Heart right ventricle (tissue), 16 donors: ENCODE measurements around the gene ATCAY. TPM values are rescaled to one million over a fixed set of nuclear protein-coding genes. Genes with fewer than 3 reads are reported as not detected.

Experiments used
- ATAC-seq, 8 donors: fragments of 200-7000 bp; cut with Tn5 transposase; one replicate each; pipeline ENCODE4 v1.9.1; 2020; ENCODE audit warnings: mild to moderate bottlenecking in 8 of 8, moderate library complexity in 8 of 8, moderate number of reproducible peaks in 1 of 8
- DNase-seq, 2 donors: peaks; one replicate each; pipeline ENCODE4 v3.0.0-alpha.2; 2020
- H3K27ac ChIP-seq, 10 donors: fragments of 200-600 bp; sonication (generic) in 2 of 10; one replicate each; pipeline versions ENCODE4 v1.5.0 to v1.8.0; 2020 to 2022; ENCODE audit warnings: mild to moderate bottlenecking in 3 of 10
- H3K27me3 ChIP-seq, 7 donors: fragments of 200-600 bp; one replicate each; pipeline ENCODE4 v1.8.0; 2021 to 2022; ENCODE audit warnings: mild to moderate bottlenecking in 2 of 7
- H3K36me3 ChIP-seq, 9 donors: fragments of 200-600 bp; sonication (generic) in 1 of 9; one replicate each; pipeline versions ENCODE4 v1.5.0 to v1.8.0; 2020 to 2022; ENCODE audit warnings: mild to moderate bottlenecking in 2 of 9
- H3K4me1 ChIP-seq, 9 donors: fragments of 200-600 bp; sonication (generic) in 1 of 9; one replicate each; pipeline versions ENCODE4 v1.5.0 to v1.8.0; 2020 to 2022; ENCODE audit warnings: mild to moderate bottlenecking in 4 of 9
- H3K4me3 ChIP-seq, 10 donors: fragments of 200-600 bp; sonication (generic) in 2 of 10; one replicate each; pipeline versions ENCODE4 v1.5.0 to v1.8.0; 2020 to 2022; ENCODE audit warnings: mild to moderate bottlenecking in 7 of 10, moderate library complexity in 2 of 10
- H3K9me3 ChIP-seq, 11 donors: fragments of 200-600 bp in 10 of 11; sonication (generic) in 2 of 11; one replicate each; pipeline versions ENCODE4 v1.5.0 to v1.8.0; 2013 to 2022; ENCODE audit warnings: mild to moderate bottlenecking in 2 of 11, control low read depth in 1 of 11, moderate library complexity in 1 of 11
- WGBS, 2 donors: extraction: QIAGEN DNeasy Blood & Tissue Kit; methylation state at CpG; one replicate each; pipeline ENCODE4 v1.1.7; 2013; ENCODE audit warnings: inconsistent platforms in 1 of 2; 5-methylcytosine and 5-hydroxymethylcytosine counted together
- intact Hi-C, 10 donors: fragments of 100-400 bp; cut with DNase I; formaldehyde crosslinking; loops; one replicate each; pipeline versions ENCODE4 v1.11.1 to v1.14.2; 2022
- long read RNA-seq, 3 donors: library from polyadenylated mRNA; unstranded; transcript quantifications; one replicate each; pipeline ENCODE4 v2.0.0, GENCODE V29; 2020 to 2021
- polyA plus RNA-seq, 2 donors: library from polyadenylated mRNA; stranded (reverse); fragments of 200-250 nt; gene quantifications; one replicate each; pipeline ENCODE4 v1.2.3, GENCODE V29; 2013
- total RNA-seq, 10 donors: library from RNA; stranded (reverse); fragmentation: NEBNext Ultra II Directional in 3 of 10; extraction: Animal tissue kit (Norgen Biotek cat#: 25700) in 3 of 10; gene quantifications; one replicate each; pipeline versions ENCODE4 v1.2.1 to v1.2.4, GENCODE V29; 2021 to 2023
- TF ChIP-seq, protein P1 (sequence below), 9 donors: fragments of 200-600 bp; sonication (generic) in 2 of 9; IDR thresholded peaks; one replicate each; pipeline versions ENCODE4 v1.5.0 to v1.8.0; 2021 to 2022; ENCODE audit warnings: antibody characterized with exemption in 9 of 9, mild to moderate bottlenecking in 5 of 9, moderate library complexity in 1 of 9
- donor health status: Arrhythmogenic right ventricular cardiomyopathy.
- donor health status: ischemic (EF 13 %, LVEDD 7.1; RV severe dilation, severe dysfunction).
- donor health status: healthy with polysubstance abuse.
- donor health status: DM: no; HTN: yes; CAD: no.
- donor health status: DM: no; HTN: no; CAD: no.
- donor health status: ischemic (EF 25% LVEDD 6.9; RV normal size, moderate dysfunction).
- donor health status: ischemic (EF 25% LVEDD 5.7; RV mildly dilated, moderate dysfunction).
- donor health status: healthy.
- donor health status: DM: yes; HTN: yes; CAD: no.
- donor health status: Ischemic cardiomyopathy.
- donor health status: ischemic (EF 35%, LVEDD 5.7; RV mildly dilated, moderate dysfunction).
- donor health status: nonischemic (EF 11% LVEDD 7.7; RV severe dilation, severe dysfunction).
- donor health status: DM: yes; HTN: yes; CAD: no.
- donor health status: PGD.
- donor health status: ischemic (EF 29% LVEDD 5.4; RV normal size, mild dysfunction).
- donor health status: nonischemic (EF 23%, LVEDD 6.1; RV moderate dilation, normal function).

ATCAY gene
- total RNA-seq (not detected), polyA plus RNA-seq (not detected)
- long read RNA-seq, donor 1 = 0 reads
- long read RNA-seq, donor 2 = 0 reads
- long read RNA-seq, donor 3 = 0 reads

DNA sequence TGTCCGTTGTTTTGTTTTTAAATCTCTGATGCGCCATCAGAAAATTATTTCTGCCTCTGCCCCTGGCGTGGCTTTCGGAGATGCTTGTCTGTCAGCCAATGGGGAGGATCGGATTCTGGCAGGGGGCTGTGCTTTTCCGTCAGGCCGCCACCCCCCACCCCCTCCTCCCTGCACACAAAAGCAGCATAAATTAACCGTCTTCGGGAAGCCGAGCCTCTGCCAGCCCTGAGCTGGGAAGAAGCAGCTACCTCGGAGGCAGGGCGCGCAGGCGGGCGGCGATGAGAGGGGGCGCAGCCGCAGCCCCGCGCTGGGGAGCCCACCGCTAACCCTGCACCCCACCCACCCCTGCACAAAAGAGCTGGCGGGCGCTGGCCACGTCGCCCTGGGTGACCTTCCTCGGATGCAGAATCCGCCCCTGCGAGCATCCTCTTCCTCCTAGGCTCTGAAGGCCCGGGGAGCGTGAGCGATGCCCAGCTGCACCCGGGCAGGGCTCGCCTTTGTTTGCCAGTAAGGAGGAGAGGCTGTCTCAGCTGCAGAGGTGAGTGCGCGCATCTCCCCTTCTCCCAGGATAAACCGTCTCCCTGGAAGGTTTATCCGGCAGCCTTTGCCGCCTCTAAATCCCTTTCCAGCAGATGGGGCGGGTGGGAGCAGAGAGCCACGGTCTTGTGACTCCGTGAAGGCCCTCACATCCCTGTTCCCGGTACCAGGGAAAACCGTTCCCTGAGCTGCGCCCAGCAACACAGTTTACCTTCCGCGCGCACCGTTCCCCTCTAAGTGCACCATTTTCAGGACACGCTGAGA, at the start of gene ATCAY:
ATCAY (plus strand) TSS at position 215 of the 801 bp plus-strand sequence. CDS start 5,083 bp downstream, outside the sequence.
- intact Hi-C loops = no loop called here
- DNase-seq = no peak
- TF ChIP-seq, protein P1, sequence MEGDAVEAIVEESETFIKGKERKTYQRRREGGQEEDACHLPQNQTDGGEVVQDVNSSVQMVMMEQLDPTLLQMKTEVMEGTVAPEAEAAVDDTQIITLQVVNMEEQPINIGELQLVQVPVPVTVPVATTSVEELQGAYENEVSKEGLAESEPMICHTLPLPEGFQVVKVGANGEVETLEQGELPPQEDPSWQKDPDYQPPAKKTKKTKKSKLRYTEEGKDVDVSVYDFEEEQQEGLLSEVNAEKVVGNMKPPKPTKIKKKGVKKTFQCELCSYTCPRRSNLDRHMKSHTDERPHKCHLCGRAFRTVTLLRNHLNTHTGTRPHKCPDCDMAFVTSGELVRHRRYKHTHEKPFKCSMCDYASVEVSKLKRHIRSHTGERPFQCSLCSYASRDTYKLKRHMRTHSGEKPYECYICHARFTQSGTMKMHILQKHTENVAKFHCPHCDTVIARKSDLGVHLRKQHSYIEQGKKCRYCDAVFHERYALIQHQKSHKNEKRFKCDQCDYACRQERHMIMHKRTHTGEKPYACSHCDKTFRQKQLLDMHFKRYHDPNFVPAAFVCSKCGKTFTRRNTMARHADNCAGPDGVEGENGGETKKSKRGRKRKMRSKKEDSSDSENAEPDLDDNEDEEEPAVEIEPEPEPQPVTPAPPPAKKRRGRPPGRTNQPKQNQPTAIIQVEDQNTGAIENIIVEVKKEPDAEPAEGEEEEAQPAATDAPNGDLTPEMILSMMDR (IDR thresholded peaks at IDR 0.05) = no peak
- no peak for ATAC-seq
- WGBS, 2 donors = 2% methylated on average over 47 to 49 of the region's 49 CpGs
- Histone ChIP-seq H3K27ac (no peak within 1 kb of the TSS), H3K4me3 (no peak within 1 kb of the TSS), H3K4me1 (peaks cover 0 to 6% (median 0%) of the 10 kb centered on the region in 9 donors), H3K36me3 (no peaks in the 10 kb centered on the region), H3K9me3 (no peaks in the 10 kb centered on the region), H3K27me3 (peaks cover 8 to 75% (median 65%) of the 10 kb centered on the region in 7 donors)

GRCh38 chr19:3831601-3832000, 48.9 kb upstream of the ATCAY start:
- DNase-seq = no peak
- H3K9me3 ChIP-seq = no peaks in the 10 kb centered on the region
- ATAC-seq = peak in 1 of 8 donors; percentile 24
- TF ChIP-seq, protein P1 (IDR thresholded peaks at IDR 0.05) = no peak
- peaks cover 4 to 54% (median 34%) of the 10 kb centered on the region in 7 donors for H3K27me3 ChIP-seq
- H3K36me3 ChIP-seq = no peaks in the 10 kb centered on the region
- peaks cover 0 to 8% (median 0%) of the 10 kb centered on the region in 9 donors for H3K4me1 ChIP-seq
- no peak overlapping the region for H3K4me3 ChIP-seq
- H3K27ac ChIP-seq = no peak overlapping the region
- intact Hi-C loops = no loop called here
- WGBS, 2 donors = 64 to 67% methylated on average over 19 of the region's 19 CpGs

- intact Hi-C loops = no loop called here
- no peak for ATAC-seq
- 91% methylated on average over 6 of the region's 6 CpGs for WGBS, 2 donors
Measured at GRCh38 chr19:3832001-3832400, 48.5 kb upstream of the ATCAY start.

DNA sequence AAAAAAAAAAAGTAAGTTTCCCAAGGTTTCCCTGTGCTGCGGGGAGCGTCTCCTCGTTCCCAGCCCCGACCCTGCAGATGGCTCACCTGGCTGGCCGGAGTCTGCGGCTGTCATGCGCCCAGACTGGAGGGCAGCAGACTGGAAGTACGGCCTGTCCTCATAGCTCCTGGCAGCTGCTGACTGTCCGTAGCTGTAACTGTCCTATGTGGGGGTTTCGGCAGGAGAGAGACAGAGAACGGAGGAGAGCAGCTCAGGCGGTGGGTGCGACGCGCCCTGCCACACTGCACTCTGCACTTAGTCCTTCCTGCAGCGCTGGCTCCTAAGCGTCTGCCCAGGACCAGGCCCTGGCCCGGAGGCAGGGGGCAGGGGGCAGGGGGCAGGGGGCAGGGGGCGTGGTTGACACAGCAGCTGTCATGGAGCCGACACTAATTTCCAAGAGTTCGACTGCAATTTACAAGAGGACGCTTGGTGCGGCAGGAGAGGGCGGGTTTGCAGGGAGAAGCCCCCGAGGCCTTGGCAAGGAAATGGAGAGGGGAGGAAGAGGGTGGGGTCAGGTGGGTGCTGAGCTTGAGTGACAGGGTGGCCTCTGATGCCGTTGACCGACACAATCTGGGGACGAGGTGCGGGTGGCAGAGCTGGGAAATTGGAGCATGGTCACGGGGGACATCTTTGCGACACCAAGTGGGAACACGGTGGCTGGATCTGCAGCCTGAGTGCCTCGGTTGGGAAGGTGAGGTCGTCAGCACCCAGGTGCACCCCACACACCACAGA, 46.7 kb upstream of the ATCAY start:
- ATAC-seq (no peak), DNase-seq (no peak)
- Histone ChIP-seq H3K9me3 (peaks cover 0 to 4% (median 0%) of the 10 kb centered on the region in 11 donors), H3K27ac (no peak overlapping the region), H3K4me1 (no peaks in the 10 kb centered on the region), H3K36me3 (no peaks in the 10 kb centered on the region), H3K27me3 (peaks cover 4 to 56% (median 35%) of the 10 kb centered on the region in 7 donors), H3K4me3 (no peak overlapping the region)
- intact Hi-C loops = no loop called here
- TF ChIP-seq, protein P1 (IDR thresholded peaks at IDR 0.05) = no peak
- 65 to 66% methylated on average over 32 to 34 of the region's 34 CpGs for WGBS, 2 donors

More at GRCh38 chr19:3832001-3832400, 48.5 kb upstream of the ATCAY start:
- Histone ChIP-seq H3K36me3 (no peaks in the 10 kb centered on the region), H3K4me3 (no peak overlapping the region), H3K9me3 (no peaks in the 10 kb centered on the region), H3K27ac (no peak overlapping the region), H3K27me3 (peaks cover 4 to 54% (median 34%) of the 10 kb centered on the region in 7 donors), H3K4me1 (peaks cover 0 to 8% (median 0%) of the 10 kb centered on the region in 9 donors)
- no peak for DNase-seq
- TF ChIP-seq, protein P1 (IDR thresholded peaks at IDR 0.05) = no peak
